NT2/D1 (cell line): ENCODE results near the gene NSUN3.

Experiments used
- DNase-seq: peaks from one replicate; pipeline ENCODE4 v3.0.0-alpha.2; 2011; ENCODE audit warnings: low read depth, low spot score
- H3K27me3 ChIP-seq: 2 replicates; pipeline ENCODE4 v1.6.0; 2011; ENCODE audit warnings: mild to moderate bottlenecking; ENCODE audit not compliant: insufficient read length, insufficient read depth
- H3K36me3 ChIP-seq: 2 replicates; pipeline ENCODE4 v1.6.1; 2011; ENCODE audit warnings: mild to moderate bottlenecking, low read length, mixed read lengths; ENCODE audit not compliant: insufficient read depth, insufficient read length
- H3K4me1 ChIP-seq: 2 replicates; pipeline ENCODE4 v1.5.1; 2011; ENCODE audit not compliant: insufficient read depth, insufficient read length
- H3K4me3 ChIP-seq: 2 replicates; pipeline ENCODE4 v1.5.1; 2011; ENCODE audit warnings: low read depth; ENCODE audit not compliant: insufficient read length
- H3K9ac ChIP-seq: 2 replicates; pipeline ENCODE4 v1.6.0; 2011; ENCODE audit warnings: low read depth; ENCODE audit not compliant: insufficient read length
- H3K9me3 ChIP-seq: 2 replicates; pipeline ENCODE4 v1.5.1; 2011; ENCODE audit warnings: mild to moderate bottlenecking, low read length; ENCODE audit not compliant: insufficient read depth
- SUZ12 ChIP-seq: IDR thresholded peaks from 2 replicates; pipeline ENCODE4 v1.6.1; 2011; ENCODE audit not compliant: insufficient read length, insufficient read depth; ENCODE audit errors: extremely low read depth
- YY1 ChIP-seq: IDR thresholded peaks from 2 replicates; pipeline ENCODE4 v1.6.1; 2011; ENCODE audit not compliant: insufficient read length, insufficient read depth
- ZNF274 ChIP-seq: IDR thresholded peaks from 2 replicates; pipeline ENCODE4 v1.6.1; 2011; ENCODE audit warnings: mild to moderate bottlenecking, low read depth, low read length

Gene NSUN3

DNA sequence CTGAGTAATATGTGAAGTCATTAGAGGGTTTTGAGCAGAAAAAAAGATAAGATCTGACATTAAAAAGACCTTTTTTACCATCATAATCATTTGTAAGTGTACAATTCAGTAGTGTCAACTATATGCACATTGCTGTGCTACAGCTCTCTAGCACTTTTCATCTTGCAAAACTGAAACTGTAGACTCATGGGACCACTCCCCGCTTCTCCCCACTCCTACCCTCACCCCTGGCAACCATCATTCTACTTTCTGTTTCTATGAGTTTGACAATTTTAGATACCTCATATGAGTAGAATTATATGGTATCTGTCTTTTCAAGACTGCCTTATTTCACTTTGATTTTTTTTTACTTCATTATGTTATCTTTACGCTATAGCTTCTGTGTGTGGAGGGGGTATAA, 112.8 kb downstream of the NSUN3 start:
- no peak for TF ChIP-seq ZNF274
- H3K4me3 ChIP-seq = no peak overlapping the region
- H3K36me3 ChIP-seq = no peaks in the 10 kb centered on the region
- no peak for DNase-seq
- H3K27me3 ChIP-seq = no peaks in the 10 kb centered on the region
- no peak overlapping the region for H3K9ac ChIP-seq
- no peaks in the 10 kb centered on the region for H3K9me3 ChIP-seq
- H3K4me1 ChIP-seq = no peaks in the 10 kb centered on the region

DNA sequence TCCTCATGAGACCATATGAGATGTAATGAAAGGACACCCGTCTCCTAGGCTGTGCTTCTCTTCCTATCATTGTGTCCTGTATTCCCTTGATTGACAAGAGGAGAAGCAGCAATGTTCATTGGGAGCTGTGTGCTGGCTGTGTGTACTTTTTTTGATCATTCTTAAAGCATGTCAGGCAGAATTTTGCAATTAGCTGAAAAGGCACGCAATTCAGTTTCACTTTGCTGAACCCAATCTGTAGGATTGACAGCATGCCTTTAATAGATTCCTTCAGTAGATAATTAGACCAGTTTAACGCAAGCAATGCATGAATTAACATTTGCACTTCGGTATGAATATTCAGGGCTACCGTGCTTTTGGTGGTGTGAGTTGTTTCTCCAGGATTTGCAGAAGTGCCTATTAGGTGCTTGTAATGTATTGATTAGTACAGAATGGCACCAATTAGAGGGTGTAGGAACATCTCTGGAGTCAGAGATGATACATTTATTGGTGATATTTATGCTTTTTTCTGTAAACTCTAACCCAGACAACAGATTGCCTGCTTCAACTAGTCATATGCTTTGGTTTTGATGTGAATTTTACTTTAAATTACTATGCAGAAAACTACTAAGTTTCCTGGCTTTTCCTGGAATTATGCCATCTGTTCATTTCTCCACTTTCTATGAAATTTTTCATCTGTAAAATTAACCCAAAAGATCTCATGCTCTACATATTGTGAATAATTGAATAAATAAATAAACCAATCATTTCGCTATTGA, 114.3 kb downstream of the NSUN3 start:
- Histone ChIP-seq H3K4me3 (no peak overlapping the region), H3K27me3 (no peaks in the 10 kb centered on the region), H3K9ac (no peak overlapping the region), H3K36me3 (no peaks in the 10 kb centered on the region), H3K4me1 (no peaks in the 10 kb centered on the region), H3K9me3 (no peaks in the 10 kb centered on the region)
- TF ChIP-seq YY1 (no peak), ZNF274 (no peak), SUZ12 (no peak)
- DNase-seq = no peak
